Astrocyte (in vitro differentiated cells and primary cell): ENCODE data around the gene IL6. TPM values are rescaled to one million over a fixed set of nuclear protein-coding genes. Genes with fewer than 3 reads are reported as not detected.
"Not testable (repeated sequence)": the region's sequence is repeated elsewhere in the genome, so short reads cannot be mapped to it uniquely, and the experiment has no call there.

Experiments used
- DNase-seq: peaks from one replicate; pipeline ENCODE4 v3.0.0-alpha.2; 2010; ENCODE audit warnings: low read depth
- FAIRE-seq: peaks from 2 replicates; lab custom pipeline; 2011; peaks lifted over from hg19 to GRCh38; lab: Jason Lieb, UNC
- H2AFZ ChIP-seq: 2 replicates; pipeline ENCODE4 v1.6.0; 2012; ENCODE audit warnings: low read depth, low read length, inconsistent platforms
- H3K27ac ChIP-seq: 2 replicates; pipeline ENCODE4 v1.5.1; 2011; ENCODE audit warnings: low read depth, low read length, inconsistent platforms
- H3K27me3 ChIP-seq: 2 replicates; pipeline ENCODE4 v1.6.0; 2011; ENCODE audit warnings: low read length, inconsistent platforms; ENCODE audit not compliant: insufficient read depth
- H3K36me3 ChIP-seq: 2 replicates; pipeline ENCODE4 v1.5.1; 2011; ENCODE audit warnings: low read length, inconsistent platforms; ENCODE audit not compliant: insufficient read depth
- H3K4me1 ChIP-seq: 2 replicates; pipeline ENCODE4 v1.5.1; 2011; ENCODE audit warnings: low read length, inconsistent platforms; ENCODE audit not compliant: insufficient read depth
- H3K4me2 ChIP-seq: 2 replicates; pipeline ENCODE4 v1.6.0; 2012; ENCODE audit warnings: low read length, inconsistent platforms
- H3K4me3 ChIP-seq: 2 replicates; pipeline ENCODE4 v1.5.1; 2011; ENCODE audit warnings: low read depth, mild to moderate bottlenecking, low read length, inconsistent platforms; ENCODE audit not compliant: insufficient read depth
- H3K79me2 ChIP-seq: 2 replicates; pipeline ENCODE4 v1.6.0; 2012; ENCODE audit warnings: mild to moderate bottlenecking, low read length, inconsistent platforms; ENCODE audit not compliant: insufficient read depth
- H3K9ac ChIP-seq: 2 replicates; pipeline ENCODE4 v1.6.0; 2012; ENCODE audit warnings: mild to moderate bottlenecking, low read length, inconsistent platforms
- H3K9me3 ChIP-seq: 2 replicates; pipeline ENCODE4 v1.5.1; 2012; ENCODE audit warnings: low read depth, mild to moderate bottlenecking, low read length, inconsistent platforms; ENCODE audit not compliant: insufficient read depth
- H4K20me1 ChIP-seq: 2 replicates; pipeline ENCODE4 v1.6.0; 2012; ENCODE audit warnings: low read length, inconsistent platforms; ENCODE audit not compliant: insufficient read depth
- H3K27ac Mint-ChIP-seq: one replicate; pipeline ENCODE4 v1.8.0; 2021; ENCODE audit warnings: mild to moderate bottlenecking, mixed read lengths; ENCODE audit not compliant: unreplicated experiment
- H3K27me3 Mint-ChIP-seq: one replicate; pipeline ENCODE4 v1.8.0; 2021; ENCODE audit warnings: low read depth, mixed read lengths; ENCODE audit not compliant: unreplicated experiment
- H3K36me3 Mint-ChIP-seq: one replicate; pipeline ENCODE4 v1.8.0; 2021; ENCODE audit warnings: low read depth, mixed read lengths; ENCODE audit not compliant: unreplicated experiment
- H3K4me1 Mint-ChIP-seq: one replicate; pipeline ENCODE4 v1.8.0; 2021; ENCODE audit warnings: low read depth, mixed read lengths; ENCODE audit not compliant: unreplicated experiment
- H3K4me3 Mint-ChIP-seq: one replicate; pipeline ENCODE4 v1.8.0; 2021; ENCODE audit warnings: mild to moderate bottlenecking, moderate library complexity, mixed read lengths; ENCODE audit not compliant: unreplicated experiment
- H3K9me3 Mint-ChIP-seq: one replicate; pipeline ENCODE4 v1.8.0; 2021; ENCODE audit warnings: mild to moderate bottlenecking, mixed read lengths; ENCODE audit not compliant: unreplicated experiment
- EZH2 ChIP-seq: IDR thresholded peaks from 2 replicates; pipeline ENCODE4 v1.6.1; 2012; ENCODE audit warnings: mild to moderate bottlenecking, low read length, inconsistent platforms; ENCODE audit not compliant: insufficient read depth
- total RNA-seq: library from RNA; stranded (reverse); gene quantifications from 2 replicates; pipeline ENCODE4 v1.2.1, GENCODE V29; 2021
- TF ChIP-seq, protein P1 (sequence below): IDR thresholded peaks from 2 replicates; pipeline ENCODE4 v1.5.1; 2011; ENCODE audit warnings: low read depth, mild to moderate bottlenecking, inconsistent platforms, low read length, moderate library complexity; ENCODE audit not compliant: insufficient read depth

The IL6 gene
- total RNA-seq, 1 donor from 2014 or later: 2.5 TPM

DNA sequence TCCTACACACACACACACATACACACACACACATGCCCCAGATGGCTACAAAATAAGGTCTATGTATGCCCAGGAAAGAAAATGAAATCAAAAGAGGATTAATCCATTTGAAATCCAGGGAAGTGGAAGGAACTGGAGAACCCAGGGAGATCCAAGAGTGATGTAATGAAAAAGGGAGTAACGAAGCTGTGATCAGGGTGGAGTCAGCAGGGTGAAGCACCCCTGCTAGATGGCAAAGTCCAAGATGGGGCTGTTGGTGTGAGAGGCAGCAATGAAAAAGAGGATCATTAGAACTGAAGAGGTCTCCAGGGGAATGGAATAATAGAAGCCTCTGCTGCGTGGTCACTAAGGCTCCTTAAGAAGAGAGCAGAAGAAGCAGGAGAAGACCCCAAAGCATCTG is 43.6 kb upstream of the IL6 start:
- no peak overlapping the region for H3K4me3 ChIP-seq
- Mint-ChIP-seq H3K36me3 (no peaks in the 10 kb centered on the region), H3K4me1 (peaks cover 7% of the 10 kb centered on the region), H3K4me3 (no peak overlapping the region), H3K9me3 (no peaks in the 10 kb centered on the region), H3K27me3 (peaks cover 5% of the 10 kb centered on the region), H3K27ac (no peak overlapping the region)
- no peaks in the 10 kb centered on the region for H3K9me3 ChIP-seq
- no peaks in the 10 kb centered on the region for H4K20me1 ChIP-seq
- no peak overlapping the region for H3K27ac ChIP-seq
- no peaks in the 10 kb centered on the region for H3K27me3 ChIP-seq
- H3K36me3 ChIP-seq: no peaks in the 10 kb centered on the region
- no peak for DNase-seq
- H3K4me2 ChIP-seq: no peak overlapping the region
- H3K9ac ChIP-seq: no peak overlapping the region
- TF ChIP-seq, protein P1, sequence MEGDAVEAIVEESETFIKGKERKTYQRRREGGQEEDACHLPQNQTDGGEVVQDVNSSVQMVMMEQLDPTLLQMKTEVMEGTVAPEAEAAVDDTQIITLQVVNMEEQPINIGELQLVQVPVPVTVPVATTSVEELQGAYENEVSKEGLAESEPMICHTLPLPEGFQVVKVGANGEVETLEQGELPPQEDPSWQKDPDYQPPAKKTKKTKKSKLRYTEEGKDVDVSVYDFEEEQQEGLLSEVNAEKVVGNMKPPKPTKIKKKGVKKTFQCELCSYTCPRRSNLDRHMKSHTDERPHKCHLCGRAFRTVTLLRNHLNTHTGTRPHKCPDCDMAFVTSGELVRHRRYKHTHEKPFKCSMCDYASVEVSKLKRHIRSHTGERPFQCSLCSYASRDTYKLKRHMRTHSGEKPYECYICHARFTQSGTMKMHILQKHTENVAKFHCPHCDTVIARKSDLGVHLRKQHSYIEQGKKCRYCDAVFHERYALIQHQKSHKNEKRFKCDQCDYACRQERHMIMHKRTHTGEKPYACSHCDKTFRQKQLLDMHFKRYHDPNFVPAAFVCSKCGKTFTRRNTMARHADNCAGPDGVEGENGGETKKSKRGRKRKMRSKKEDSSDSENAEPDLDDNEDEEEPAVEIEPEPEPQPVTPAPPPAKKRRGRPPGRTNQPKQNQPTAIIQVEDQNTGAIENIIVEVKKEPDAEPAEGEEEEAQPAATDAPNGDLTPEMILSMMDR: no peak
- no peak for TF ChIP-seq EZH2
- FAIRE-seq: no peak
- no peaks in the 10 kb centered on the region for H3K79me2 ChIP-seq
- H2AFZ ChIP-seq: no peak overlapping the region
- no peaks in the 10 kb centered on the region for H3K4me1 ChIP-seq

DNA sequence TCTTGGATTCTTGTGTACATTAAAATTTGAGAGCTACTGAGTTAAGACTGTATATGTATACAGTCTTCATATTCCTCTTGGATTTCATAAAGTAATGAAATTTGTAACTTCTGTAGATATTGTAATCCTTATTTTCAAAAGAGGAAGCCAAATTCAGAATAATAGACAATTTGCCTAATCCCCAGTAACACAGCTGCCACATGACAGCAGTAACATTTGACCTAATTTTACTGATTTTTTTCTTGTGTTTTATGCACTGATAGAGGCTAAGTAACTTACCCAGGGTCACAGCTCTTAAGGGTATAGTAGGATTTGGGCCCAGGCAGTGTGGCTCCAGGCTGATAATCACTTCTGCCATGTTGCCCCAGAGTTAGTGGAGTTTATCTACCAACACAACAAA is 40.4 kb upstream of the IL6 start:
- H3K4me3 ChIP-seq: no peak overlapping the region
- H3K4me2 ChIP-seq: no peak overlapping the region
- H3K4me3 Mint-ChIP-seq: no peak overlapping the region
- H3K27me3 Mint-ChIP-seq: peaks cover 2% of the 10 kb centered on the region
- no peaks in the 10 kb centered on the region for H3K36me3 ChIP-seq
- H3K27ac Mint-ChIP-seq: no peak overlapping the region
- no peak for FAIRE-seq
- H4K20me1 ChIP-seq: no peaks in the 10 kb centered on the region
- H3K4me1 Mint-ChIP-seq: peaks cover 7% of the 10 kb centered on the region
- DNase-seq: no peak
- H3K79me2 ChIP-seq: no peaks in the 10 kb centered on the region
- no peaks in the 10 kb centered on the region for H3K9me3 ChIP-seq
- no peaks in the 10 kb centered on the region for H3K36me3 Mint-ChIP-seq
- H3K9ac ChIP-seq: no peak overlapping the region
- no peaks in the 10 kb centered on the region for H3K27me3 ChIP-seq
- H3K9me3 Mint-ChIP-seq: no peaks in the 10 kb centered on the region
- TF ChIP-seq, protein P1: no peak
- TF ChIP-seq EZH2: no peak
- no peak overlapping the region for H2AFZ ChIP-seq
- no peaks in the 10 kb centered on the region for H3K4me1 ChIP-seq
- H3K27ac ChIP-seq: no peak overlapping the region

DNA sequence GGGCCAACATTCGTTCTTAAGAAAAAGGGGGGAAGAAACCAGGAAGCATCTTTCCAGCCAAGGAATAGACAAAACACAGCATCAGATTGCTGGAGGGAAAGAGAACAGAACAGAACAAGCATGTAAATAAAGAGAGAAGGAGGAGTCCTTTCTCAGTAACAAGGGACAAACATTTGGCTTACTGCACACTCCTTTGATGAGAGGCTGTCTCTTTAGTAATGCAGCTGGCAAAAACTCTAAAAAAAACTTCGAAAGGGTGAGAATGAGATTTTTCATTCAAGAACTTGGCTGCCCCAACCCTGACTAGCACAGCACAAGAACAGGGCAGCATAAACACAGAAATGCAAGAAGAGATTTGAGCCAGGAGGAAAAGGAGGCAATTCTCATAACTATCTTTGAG is 38.9 kb upstream of the IL6 start:
- Mint-ChIP-seq H3K27me3 (peaks cover 2% of the 10 kb centered on the region), H3K36me3 (no peaks in the 10 kb centered on the region), H3K9me3 (no peaks in the 10 kb centered on the region), H3K4me1 (no peaks in the 10 kb centered on the region), H3K27ac (no peak overlapping the region), H3K4me3 (no peak overlapping the region)
- H3K9ac ChIP-seq: no peak overlapping the region
- FAIRE-seq: no peak
- no peak overlapping the region for H2AFZ ChIP-seq
- H4K20me1 ChIP-seq: no peaks in the 10 kb centered on the region
- H3K27me3 ChIP-seq: no peaks in the 10 kb centered on the region
- H3K27ac ChIP-seq: no peak overlapping the region
- DNase-seq: no peak
- no peak overlapping the region for H3K4me2 ChIP-seq
- H3K4me1 ChIP-seq: no peaks in the 10 kb centered on the region
- H3K36me3 ChIP-seq: no peaks in the 10 kb centered on the region
- no peaks in the 10 kb centered on the region for H3K79me2 ChIP-seq
- no peak for TF ChIP-seq EZH2
- TF ChIP-seq, protein P1: no peak
- H3K9me3 ChIP-seq: no peaks in the 10 kb centered on the region
- no peak overlapping the region for H3K4me3 ChIP-seq

- not testable (repeated sequence) for H3K36me3 Mint-ChIP-seq, H3K4me1 ChIP-seq, H3K4me2 ChIP-seq, H2AFZ ChIP-seq, H3K27ac ChIP-seq, H3K27me3 Mint-ChIP-seq, H3K79me2 ChIP-seq, H3K36me3 ChIP-seq, FAIRE-seq, H3K9me3 ChIP-seq, H3K9me3 Mint-ChIP-seq, H3K4me3 ChIP-seq, H3K27me3 ChIP-seq, H3K4me1 Mint-ChIP-seq, H3K4me3 Mint-ChIP-seq, DNase-seq, H3K9ac ChIP-seq, H3K27ac Mint-ChIP-seq, H4K20me1 ChIP-seq
Observed at GRCh38 chr7:22688934-22689333, 38.1 kb upstream of the IL6 start.
